SU-DHL-6 (cell line): ENCODE measurements around the gene VPS11.

ENCODE experiments used
- H2AFZ ChIP-seq: fragments of 200-600 bp; sonication (generic); 2 replicates; pipeline ENCODE4 v1.6.1; 2014; ENCODE audit warnings: low read depth, mild to moderate bottlenecking, moderate library complexity, mixed read lengths, antibody characterized with exemption, low read length; ENCODE audit not compliant: severe bottlenecking
- H3F3A ChIP-seq: fragments of 200-600 bp; shearing (Covaris generic); 2 replicates; pipeline ENCODE4 v1.6.0; 2016; ENCODE audit warnings: antibody characterized with exemption, mild to moderate bottlenecking; ENCODE audit not compliant: insufficient read depth
- H3K27ac ChIP-seq: fragments of 200-600 bp; sonication (generic); 2 replicates; pipeline ENCODE4 v1.5.1; 2016; ENCODE audit warnings: low read depth, mild to moderate bottlenecking, low read length, moderate library complexity, mixed read lengths
- H3K27me3 ChIP-seq: fragments of 200-600 bp; sonication (generic), shearing (Covaris generic); 2 replicates; pipeline ENCODE4 v1.6.0; 2014; ENCODE audit warnings: mild to moderate bottlenecking, low read length
- H3K36me3 ChIP-seq: fragments of 200-600 bp; sonication (generic); 2 replicates; pipeline ENCODE4 v1.6.1; 2014; ENCODE audit warnings: mild to moderate bottlenecking, low read length, mixed read lengths
- H3K4me2 ChIP-seq: fragments of 300-600, 200-600 bp; shearing (Covaris generic), sonication (generic); 2 replicates; pipeline ENCODE4 v1.6.0; 2014; ENCODE audit warnings: low read length, low read depth, mild to moderate bottlenecking; ENCODE audit not compliant: poor library complexity, severe bottlenecking
- H3K4me3 ChIP-seq: fragments of 200-600 bp; sonication (generic); 2 replicates; pipeline ENCODE4 v1.5.1; 2014; ENCODE audit warnings: antibody characterized with exemption, low read length, mild to moderate bottlenecking, mixed read lengths; ENCODE audit not compliant: insufficient read depth, poor library complexity, severe bottlenecking
- H3K79me2 ChIP-seq: fragments of 200-600 bp; sonication (generic); 2 replicates; pipeline ENCODE4 v1.6.1; 2014; ENCODE audit warnings: mild to moderate bottlenecking, low read length, moderate library complexity; ENCODE audit not compliant: insufficient read depth
- H3K9ac ChIP-seq: fragments of 200-600 bp; sonication (generic); 2 replicates; pipeline ENCODE4 v1.7.0; 2014; ENCODE audit warnings: mild to moderate bottlenecking, low read length
- H3K9me2 ChIP-seq: fragments of 200-600 bp; sonication (generic); replicated peaks from 2 replicates; pipeline ENCODE4 v1.6.1; 2014; ENCODE audit warnings: low read length; ENCODE audit not compliant: insufficient read depth
- H3K9me3 ChIP-seq: fragments of 200-600 bp; sonication (generic); 2 replicates; pipeline ENCODE4 v1.6.1; 2014; ENCODE audit warnings: low read length, mixed read lengths; ENCODE audit not compliant: insufficient read depth
- H4K20me1 ChIP-seq: fragments of 200-600 bp; sonication (generic); 2 replicates; pipeline ENCODE4 v1.6.1; 2014; ENCODE audit warnings: low read depth, mild to moderate bottlenecking, antibody characterized with exemption, low read length, moderate library complexity, mixed read lengths
- EZH2phosphoT487 ChIP-seq: fragments of 200-600 bp; sonication (generic), shearing (Covaris generic); conservative IDR thresholded peaks from 2 replicates; pipeline ENCODE4 v1.6.1; 2018; ENCODE audit warnings: mild to moderate bottlenecking, antibody characterized with exemption, low read length, moderate library complexity, mixed read lengths
- TF ChIP-seq, protein P1 (sequence below): fragments of 200-600 bp; sonication (generic); IDR thresholded peaks from one replicate; pipeline ENCODE4 v1.5.1; 2017; ENCODE audit warnings: antibody characterized with exemption, mild to moderate bottlenecking, low read length, moderate library complexity; ENCODE audit not compliant: insufficient read depth, poor library complexity, severe bottlenecking

The VPS11 gene

DNA sequence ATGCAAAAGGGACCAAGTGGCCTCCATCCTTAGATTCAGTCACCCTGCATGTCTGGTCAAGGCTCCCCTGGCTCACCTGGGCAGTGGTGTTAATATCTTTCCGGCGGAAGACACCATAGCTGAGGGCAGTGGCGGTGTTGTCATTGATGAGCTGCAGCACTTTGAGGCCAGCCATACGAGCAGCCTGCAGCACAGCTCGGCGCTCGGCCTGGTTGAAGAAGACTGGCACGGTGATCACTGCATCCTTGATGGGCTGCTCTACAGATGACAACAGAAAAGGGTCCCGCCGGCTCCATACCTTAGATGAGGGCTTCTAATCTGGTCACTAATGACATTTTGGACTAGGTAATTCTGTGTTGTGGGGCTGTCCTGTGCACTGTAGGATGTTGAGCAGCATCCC, 13.2 kb upstream of the VPS11 start:
- Histone ChIP-seq H3K27me3 (no peaks in the 10 kb centered on the region), H3K9me2 (no peaks in the 10 kb centered on the region), H2AFZ (no peak overlapping the region), H3K79me2 (peaks cover 27% of the 10 kb centered on the region), H4K20me1 (no peaks in the 10 kb centered on the region), H3K9me3 (no peaks in the 10 kb centered on the region), H3F3A (no peaks in the 10 kb centered on the region), H3K27ac (no peak overlapping the region), H3K4me3 (no peak overlapping the region), H3K4me2 (no peak overlapping the region), H3K9ac (no peak overlapping the region), H3K36me3 (no peaks in the 10 kb centered on the region)
- TF ChIP-seq, protein P1, sequence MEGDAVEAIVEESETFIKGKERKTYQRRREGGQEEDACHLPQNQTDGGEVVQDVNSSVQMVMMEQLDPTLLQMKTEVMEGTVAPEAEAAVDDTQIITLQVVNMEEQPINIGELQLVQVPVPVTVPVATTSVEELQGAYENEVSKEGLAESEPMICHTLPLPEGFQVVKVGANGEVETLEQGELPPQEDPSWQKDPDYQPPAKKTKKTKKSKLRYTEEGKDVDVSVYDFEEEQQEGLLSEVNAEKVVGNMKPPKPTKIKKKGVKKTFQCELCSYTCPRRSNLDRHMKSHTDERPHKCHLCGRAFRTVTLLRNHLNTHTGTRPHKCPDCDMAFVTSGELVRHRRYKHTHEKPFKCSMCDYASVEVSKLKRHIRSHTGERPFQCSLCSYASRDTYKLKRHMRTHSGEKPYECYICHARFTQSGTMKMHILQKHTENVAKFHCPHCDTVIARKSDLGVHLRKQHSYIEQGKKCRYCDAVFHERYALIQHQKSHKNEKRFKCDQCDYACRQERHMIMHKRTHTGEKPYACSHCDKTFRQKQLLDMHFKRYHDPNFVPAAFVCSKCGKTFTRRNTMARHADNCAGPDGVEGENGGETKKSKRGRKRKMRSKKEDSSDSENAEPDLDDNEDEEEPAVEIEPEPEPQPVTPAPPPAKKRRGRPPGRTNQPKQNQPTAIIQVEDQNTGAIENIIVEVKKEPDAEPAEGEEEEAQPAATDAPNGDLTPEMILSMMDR: no peak
- TF ChIP-seq EZH2phosphoT487: no peak

DNA sequence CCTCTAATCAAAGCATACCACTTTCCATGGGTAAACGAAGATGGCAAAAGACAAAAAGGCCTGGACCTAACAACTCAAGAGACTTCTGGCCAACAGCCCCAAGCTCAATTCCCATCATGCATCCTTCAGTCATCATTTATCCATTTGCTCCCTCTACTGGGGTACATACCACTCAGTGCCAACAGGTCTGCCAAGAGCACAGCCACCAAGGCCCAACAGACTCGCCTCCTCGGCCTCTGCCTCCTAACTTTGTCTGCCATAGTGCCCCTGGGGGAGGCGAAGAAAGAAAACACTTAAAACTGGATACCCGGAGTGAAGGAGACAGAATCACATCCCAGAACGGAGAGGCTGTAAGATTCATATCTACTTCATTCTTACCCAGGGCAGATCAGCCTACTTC, 11.7 kb upstream of the VPS11 start:
- H3K79me2 ChIP-seq: peaks cover 27% of the 10 kb centered on the region
- H3K9ac ChIP-seq: peak overlapping the region; percentile 95
- H3K27ac ChIP-seq: no peak overlapping the region
- H3F3A ChIP-seq: no peaks in the 10 kb centered on the region
- H3K9me2 ChIP-seq: no peaks in the 10 kb centered on the region
- peak overlapping the region; percentile 71 for H3K4me3 ChIP-seq
- TF ChIP-seq, protein P1: no peak
- no peak for TF ChIP-seq EZH2phosphoT487
- H3K9me3 ChIP-seq: no peaks in the 10 kb centered on the region
- H2AFZ ChIP-seq: no peak overlapping the region
- no peaks in the 10 kb centered on the region for H3K27me3 ChIP-seq
- no peaks in the 10 kb centered on the region for H4K20me1 ChIP-seq
- H3K4me2 ChIP-seq: peak overlapping the region; percentile 54
- no peaks in the 10 kb centered on the region for H3K36me3 ChIP-seq

DNA sequence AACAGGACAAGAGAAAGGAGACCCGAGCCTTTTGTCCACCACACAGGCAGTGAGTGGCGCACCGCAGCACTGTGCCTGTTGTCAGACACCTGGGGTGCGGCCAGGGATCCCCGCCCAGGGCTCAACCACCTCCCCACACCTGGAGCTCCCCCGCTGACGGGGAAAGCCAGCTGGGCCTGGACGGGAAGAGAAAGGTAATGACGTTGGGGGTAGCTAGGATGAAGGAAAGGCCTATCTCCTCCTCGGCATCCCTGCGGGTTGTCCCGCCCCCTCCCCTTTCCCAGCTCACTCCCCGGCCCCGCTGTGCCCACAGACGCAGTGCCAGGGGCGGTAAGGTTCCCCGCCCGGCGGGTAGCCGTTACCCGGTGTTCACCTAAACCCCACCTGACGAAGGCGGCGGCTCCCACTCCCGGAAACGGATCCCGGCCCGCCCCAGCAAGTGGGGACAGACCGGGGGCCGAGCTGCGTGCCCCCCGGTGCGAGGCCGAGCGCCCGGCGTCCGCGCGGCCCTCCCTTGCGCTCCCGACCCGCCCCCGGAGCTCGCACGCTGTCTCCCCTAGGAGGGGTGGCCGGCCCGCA, 11.1 kb upstream of the VPS11 start:
- Histone ChIP-seq H3K27ac (peak overlapping the region; percentile 55), H3K4me3 (peak overlapping the region; percentile 71), H3K27me3 (no peaks in the 10 kb centered on the region), H3K9me2 (no peaks in the 10 kb centered on the region), H3K36me3 (no peaks in the 10 kb centered on the region), H3K9ac (peak overlapping the region; percentile 95), H3K4me2 (peak overlapping the region; percentile 54), H3K79me2 (peaks cover 27% of the 10 kb centered on the region), H2AFZ (peak overlapping the region; percentile 42), H3K9me3 (no peaks in the 10 kb centered on the region), H3F3A (no peaks in the 10 kb centered on the region), H4K20me1 (no peaks in the 10 kb centered on the region)
- TF ChIP-seq, protein P1: no peak
- no peak for TF ChIP-seq EZH2phosphoT487
